B cell (primary cell): ENCODE results near the gene CACNA1F. TPM values are rescaled to one million over a fixed set of nuclear protein-coding genes. Genes with fewer than 3 reads are reported as not detected.

Experiments
- ATAC-seq: fragments of 200-7000 bp; cut with Tn5 transposase; one replicate; pipeline ENCODE4 v1.10.0; 2021; ENCODE audit warnings: low read depth, mild to moderate bottlenecking, moderate number of reproducible peaks, moderate library complexity
- CTCF ChIA-PET: fragments of 350-600 bp; sonication (Branson Sonifier 250); formaldehyde crosslinking; loops from one replicate; lab custom pipeline; 2021; ENCODE audit warnings: antibody characterized with exemption, inconsistent platforms; lab: Charles Lee
- POLR2A ChIA-PET: fragments of 350-600 bp; sonication (Branson Sonifier 250); formaldehyde crosslinking; loops from one replicate; lab custom pipeline; 2021; ENCODE audit warnings: antibody characterized with exemption; lab: Charles Lee
- DNase-seq: peaks from one replicate; pipeline ENCODE4 v3.0.0; 2013
- H2AFZ ChIP-seq: 2 replicates; pipeline ENCODE4 v1.6.1; 2012; ENCODE audit warnings: mild to moderate bottlenecking, low read depth, low read length; ENCODE audit not compliant: insufficient read depth, poor library complexity, severe bottlenecking
- H3K27ac ChIP-seq, 2 donors: 1 replicate in 1 of 2; 2 replicates in 1 of 2; pipeline ENCODE4 v1.5.1; 2012 to 2013; ENCODE audit warnings: low read length in 2 of 2, mild to moderate bottlenecking in 2 of 2, moderate library complexity in 1 of 2
- H3K27me3 ChIP-seq, 4 experiments: fragments of 200-600 bp in 1 of 4; sonication (generic) in 1 of 4; replicated peaks in 1 of 4; 1 replicate in 2 of 4; 2 replicates in 2 of 4; pipeline versions ENCODE4 v1.6.1 to v1.7.0; 2013 to 2016; ENCODE audit warnings: low read length in 3 of 4, mild to moderate bottlenecking in 2 of 4, mixed read lengths in 1 of 4, moderate library complexity in 1 of 4; ENCODE audit not compliant: insufficient read depth in 4 of 4, control insufficient read depth in 3 of 4; ENCODE audit errors: control extremely low read depth in 1 of 4
- H3K36me3 ChIP-seq, 2 experiments: replicated peaks in 1 of 2; 1 replicate in 1 of 2; 2 replicates in 1 of 2; pipeline versions ENCODE4 v1.6.1 to v1.7.1; 2013; ENCODE audit warnings: low read length in 1 of 2; ENCODE audit not compliant: insufficient read depth in 2 of 2, control insufficient read depth in 1 of 2; ENCODE audit errors: control extremely low read depth in 1 of 2, extremely low read depth in 1 of 2
- H3K4me1 ChIP-seq, 2 donors: fragments of 200-600 bp in 1 of 2; sonication (generic) in 1 of 2; 1 replicate in 1 of 2; 2 replicates in 1 of 2; pipeline versions ENCODE4 v1.5.1 to v1.6.1; 2013 to 2017; ENCODE audit warnings: low read length in 2 of 2; ENCODE audit not compliant: control insufficient read depth in 2 of 2, insufficient read depth in 2 of 2
- H3K4me2 ChIP-seq: replicated peaks from 2 replicates; pipeline ENCODE3; 2012; ENCODE audit warnings: mild to moderate bottlenecking, low read depth, low read length; ENCODE audit not compliant: poor library complexity, severe bottlenecking
- H3K4me3 ChIP-seq, 5 experiments: fragments of 200-600 bp in 1 of 5; sonication (generic) in 1 of 5; 1 replicate in 3 of 5; 2 replicates in 2 of 5; pipeline versions ENCODE4 v1.5.1 to v1.7.0; 2011 to 2016; ENCODE audit warnings: low read length in 4 of 5, mild to moderate bottlenecking in 4 of 5, low read depth in 2 of 5, control low read depth in 1 of 5, moderate library complexity in 1 of 5; ENCODE audit not compliant: insufficient read depth in 1 of 5; ENCODE audit errors: control extremely low read depth in 1 of 5, extremely low read depth in 1 of 5
- H3K79me2 ChIP-seq: fragments of 200-600 bp; sonication (generic); one replicate; pipeline ENCODE4 v1.6.0; 2016; ENCODE audit warnings: low read length; ENCODE audit not compliant: control insufficient read depth, insufficient read depth
- H3K9ac ChIP-seq: fragments of 200-600 bp; sonication (generic); 2 replicates; pipeline ENCODE4 v1.6.1; 2017; ENCODE audit warnings: mild to moderate bottlenecking, low read length, moderate library complexity
- H3K9me3 ChIP-seq, 3 donors: one replicate each; pipeline versions ENCODE4 v1.6.1 to v1.7.1; 2013; ENCODE audit warnings: low read length in 2 of 3; ENCODE audit not compliant: control insufficient read depth in 2 of 3, insufficient read depth in 1 of 3; ENCODE audit errors: control extremely low read depth in 1 of 3
- H4K20me1 ChIP-seq: 2 replicates; pipeline ENCODE4 v1.6.0; 2012; ENCODE audit warnings: mild to moderate bottlenecking, low read length; ENCODE audit not compliant: insufficient read depth, control insufficient read depth, poor library complexity, severe bottlenecking
- H3K27ac Mint-ChIP-seq: one replicate; pipeline ENCODE4 v1.8.0; 2021; ENCODE audit warnings: mixed read lengths
- H3K27me3 Mint-ChIP-seq: one replicate; pipeline ENCODE4 v1.8.0; 2021; ENCODE audit warnings: mixed read lengths
- H3K4me1 Mint-ChIP-seq: one replicate; pipeline ENCODE4 v1.8.0; 2021; ENCODE audit warnings: mixed read lengths
- H3K4me3 Mint-ChIP-seq: one replicate; pipeline ENCODE4 v1.8.0; 2021; ENCODE audit warnings: mixed read lengths
- H3K9me3 Mint-ChIP-seq: one replicate; pipeline ENCODE4 v1.8.0; 2022; ENCODE audit warnings: mixed read lengths; ENCODE audit not compliant: insufficient read depth
- EZH2 ChIP-seq: IDR thresholded peaks from 2 replicates; pipeline ENCODE4 v1.6.1; 2012; ENCODE audit warnings: borderline replicate concordance, low read depth, mild to moderate bottlenecking, moderate library complexity, low read length; ENCODE audit not compliant: insufficient read depth, poor library complexity, severe bottlenecking
- WGBS: methylation state at CpG from one replicate; pipeline ENCODE4 v1.1.5; 2013; ENCODE audit warnings: missing lambda C conversion rate; ENCODE audit not compliant: insufficient coverage; 5-methylcytosine and 5-hydroxymethylcytosine counted together
- intact Hi-C: fragments of 100-400 bp; cut with micrococcal nuclease; formaldehyde crosslinking; loops from one replicate; pipeline ENCODE4 v1.10.0; 2022
- polyA plus RNA-seq: library from polyadenylated mRNA; depleted of rRNA; stranded (reverse); fragments of >200 nt; gene quantifications from 2 replicates; pipeline ENCODE4 v1.2.3, GENCODE V29; 2012
- total RNA-seq, 2 donors: library from RNA; stranded (reverse); fragments of 120-200 nt in 1 of 2; gene quantifications; 1 replicate in 1 of 2; 2 replicates in 1 of 2; pipeline versions ENCODE4 v1.2.3 to v1.2.4, GENCODE V29; 2013 to 2022
- TF ChIP-seq, protein P1 (sequence below): fragments of 200-600 bp; IDR thresholded peaks from one replicate; pipeline ENCODE4 v1.8.0; 2022; ENCODE audit warnings: antibody characterized with exemption, mild to moderate bottlenecking

The CACNA1F gene
- total and polyA plus RNA-seq, 2 donors (not counting 1 experiment from before 2014, with no cell fraction given): 6.7 to 9.3 TPM

GRCh38 chrX:49178537-49178936, 54.6 kb downstream of the CACNA1F start:
- Histone ChIP-seq H3K9me3 (no peaks in the 10 kb centered on the region), H3K9ac (no peak overlapping the region), H3K4me2 (no peak overlapping the region), H3K27me3 (no peaks in the 10 kb centered on the region), H3K4me1 (peaks cover 0 to 10% of the 10 kb centered on the region in 2 donors), H3K36me3 (peaks cover 0 to 29% of the 10 kb centered on the region in 2 experiments), H4K20me1 (peaks cover 1% of the 10 kb centered on the region), H2AFZ (no peak overlapping the region), H3K4me3 (no peak overlapping the region), H3K79me2 (peaks cover 3% of the 10 kb centered on the region), H3K27ac (no peak overlapping the region)
- DNase-seq (no peak), ATAC-seq (no peak)
- TF ChIP-seq EZH2: no peak
- TF ChIP-seq, protein P1, sequence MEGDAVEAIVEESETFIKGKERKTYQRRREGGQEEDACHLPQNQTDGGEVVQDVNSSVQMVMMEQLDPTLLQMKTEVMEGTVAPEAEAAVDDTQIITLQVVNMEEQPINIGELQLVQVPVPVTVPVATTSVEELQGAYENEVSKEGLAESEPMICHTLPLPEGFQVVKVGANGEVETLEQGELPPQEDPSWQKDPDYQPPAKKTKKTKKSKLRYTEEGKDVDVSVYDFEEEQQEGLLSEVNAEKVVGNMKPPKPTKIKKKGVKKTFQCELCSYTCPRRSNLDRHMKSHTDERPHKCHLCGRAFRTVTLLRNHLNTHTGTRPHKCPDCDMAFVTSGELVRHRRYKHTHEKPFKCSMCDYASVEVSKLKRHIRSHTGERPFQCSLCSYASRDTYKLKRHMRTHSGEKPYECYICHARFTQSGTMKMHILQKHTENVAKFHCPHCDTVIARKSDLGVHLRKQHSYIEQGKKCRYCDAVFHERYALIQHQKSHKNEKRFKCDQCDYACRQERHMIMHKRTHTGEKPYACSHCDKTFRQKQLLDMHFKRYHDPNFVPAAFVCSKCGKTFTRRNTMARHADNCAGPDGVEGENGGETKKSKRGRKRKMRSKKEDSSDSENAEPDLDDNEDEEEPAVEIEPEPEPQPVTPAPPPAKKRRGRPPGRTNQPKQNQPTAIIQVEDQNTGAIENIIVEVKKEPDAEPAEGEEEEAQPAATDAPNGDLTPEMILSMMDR: no peak
- Mint-ChIP-seq H3K9me3 (no peaks in the 10 kb centered on the region), H3K4me3 (no peak overlapping the region), H3K27me3 (no peaks in the 10 kb centered on the region), H3K4me1 (peaks cover 24% of the 10 kb centered on the region), H3K27ac (no peak overlapping the region)
- POLR2A ChIA-PET: no interaction called here
- intact Hi-C loops: no loop called here
- CTCF ChIA-PET: interaction anchor here (1.6 kb wide), 1 partner anchor 12 kb away, joined by 6 read pairs; no protein-coding TSS in a partner anchor
- WGBS: no CpG with 5 or more reads among the region's 3 CpGs

DNA sequence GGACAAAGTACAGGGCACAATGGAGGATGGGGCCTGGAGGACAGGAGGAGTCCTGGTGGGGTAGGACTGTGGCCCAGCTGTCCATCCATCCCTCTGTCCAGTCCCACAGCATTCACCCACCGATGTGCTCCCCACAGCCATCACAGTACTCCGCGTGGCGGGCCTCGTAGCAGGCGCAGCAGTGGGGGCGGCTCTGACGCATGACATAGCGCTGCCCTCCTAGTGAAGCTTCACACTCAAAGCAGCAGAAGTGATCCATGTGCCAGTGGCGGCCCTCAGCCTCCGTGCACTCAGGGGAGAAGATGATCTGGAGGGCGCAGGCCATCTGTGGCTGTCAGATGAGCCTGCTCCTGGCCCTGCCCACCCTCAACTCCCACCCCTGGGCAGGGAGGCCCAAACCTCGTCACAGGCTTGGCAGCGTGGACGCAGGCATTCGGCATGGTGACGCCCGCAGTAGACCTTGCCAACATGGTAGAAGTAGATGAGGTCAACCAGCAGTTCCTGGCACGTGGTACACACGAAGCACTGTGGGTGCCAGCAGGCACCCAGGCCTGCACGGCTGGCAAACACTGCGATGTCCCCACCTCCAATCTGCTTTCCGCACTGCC, 55.2 kb downstream of the CACNA1F start:
- Mint-ChIP-seq H3K27me3 (no peaks in the 10 kb centered on the region), H3K9me3 (no peaks in the 10 kb centered on the region), H3K4me3 (no peak overlapping the region), H3K4me1 (peaks cover 28% of the 10 kb centered on the region), H3K27ac (peak overlapping the region; percentile 69)
- ATAC-seq (no peak), DNase-seq (no peak)
- Histone ChIP-seq H3K27me3 (no peaks in the 10 kb centered on the region), H3K27ac (no peak overlapping the region), H3K4me1 (peaks cover 4 to 16% of the 10 kb centered on the region in 2 donors), H2AFZ (no peak overlapping the region), H3K36me3 (peaks cover 0 to 29% of the 10 kb centered on the region in 2 experiments), H3K79me2 (peaks cover 8% of the 10 kb centered on the region), H3K9me3 (no peaks in the 10 kb centered on the region), H3K9ac (no peak overlapping the region), H4K20me1 (peaks cover 7% of the 10 kb centered on the region), H3K4me3 (no peak overlapping the region), H3K4me2 (no peak overlapping the region)
- CTCF ChIA-PET: interaction anchor here (1.3 to 1.6 kb wide), 3 partner anchors 11 to 58 kb away, joined by 3 to 7 read pairs (median 6); no protein-coding TSS in a partner anchor
- POLR2A ChIA-PET: interaction anchor here (0.9 kb wide), 1 partner anchor 10 kb away, joined by 3 read pairs; no protein-coding TSS in a partner anchor
- WGBS: 96% methylated on average over 13 of the region's 23 CpGs
- no peak for TF ChIP-seq EZH2
- TF ChIP-seq, protein P1: no peak
- intact Hi-C loops: no loop called here
